Activated naive CD4-positive, alpha-beta T cell treated with anti-CD3 and anti-CD28 coated beads, Interleukin-2, amount 50 U/mL, for 16 hours (primary cell): ENCODE results near the gene FCHSD1.
"Not testable (repeated sequence)": the region's sequence is repeated elsewhere in the genome, so short reads cannot be mapped to it uniquely, and the experiment has no call there.

Experiments used
- DNase-seq: peaks from one replicate; pipeline ENCODE4 v3.0.0-alpha.2; 2020

FCHSD1 gene

GRCh38 chr5:141615991-141616720 is 35.1 kb downstream of the FCHSD1 start:
- peak; percentile 23 for DNase-seq

GRCh38 chr5:141613344-141613743 is 37.9 kb downstream of the FCHSD1 start:
- no peak for DNase-seq

GRCh38 chr5:141611289-141611688 is 39.9 kb downstream of the FCHSD1 start:
- no peak for DNase-seq

DNA sequence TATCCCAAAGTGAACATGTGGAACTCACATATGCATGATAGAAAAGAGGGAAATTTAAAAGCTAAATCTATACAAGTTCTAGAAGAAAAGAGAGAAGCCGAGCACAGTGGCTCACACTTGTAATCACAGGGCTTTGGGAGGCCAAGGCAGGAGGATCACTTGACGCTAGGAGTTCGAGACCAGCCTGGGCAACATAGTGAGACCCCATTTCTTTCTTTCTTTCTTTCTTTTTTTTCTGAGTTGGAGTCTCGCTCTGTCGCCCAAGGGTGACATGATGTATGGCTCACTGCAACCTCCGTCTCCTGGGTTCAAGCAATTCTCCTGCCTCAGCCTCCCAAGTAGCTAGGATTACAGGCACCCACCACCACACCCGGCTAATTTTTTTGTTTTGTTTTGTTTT is 41.3 kb downstream of the FCHSD1 start:
- not testable (repeated sequence) for DNase-seq

- no peak for DNase-seq
Measured at GRCh38 chr5:141609044-141609443, 42.2 kb downstream of the FCHSD1 start.

DNA sequence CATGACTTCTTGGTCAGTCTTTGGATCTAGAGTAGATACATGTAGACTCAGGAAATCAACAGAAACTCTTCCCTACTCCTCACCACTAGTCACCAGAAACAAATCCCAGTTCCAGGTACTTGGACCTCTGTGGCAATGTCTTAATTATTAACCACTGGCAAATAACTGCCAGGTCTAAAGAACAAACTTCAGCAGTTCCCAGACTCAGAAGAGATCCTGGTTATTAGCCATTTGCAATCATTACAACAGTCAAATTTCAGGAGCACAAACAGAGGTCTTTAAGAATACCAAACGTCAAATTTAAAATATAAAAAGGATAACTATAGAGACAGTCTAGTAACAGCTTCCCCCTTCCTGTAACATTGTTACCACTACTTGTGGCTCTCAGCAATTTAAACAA is 42.7 kb downstream of the FCHSD1 start:
- no peak for DNase-seq

DNA sequence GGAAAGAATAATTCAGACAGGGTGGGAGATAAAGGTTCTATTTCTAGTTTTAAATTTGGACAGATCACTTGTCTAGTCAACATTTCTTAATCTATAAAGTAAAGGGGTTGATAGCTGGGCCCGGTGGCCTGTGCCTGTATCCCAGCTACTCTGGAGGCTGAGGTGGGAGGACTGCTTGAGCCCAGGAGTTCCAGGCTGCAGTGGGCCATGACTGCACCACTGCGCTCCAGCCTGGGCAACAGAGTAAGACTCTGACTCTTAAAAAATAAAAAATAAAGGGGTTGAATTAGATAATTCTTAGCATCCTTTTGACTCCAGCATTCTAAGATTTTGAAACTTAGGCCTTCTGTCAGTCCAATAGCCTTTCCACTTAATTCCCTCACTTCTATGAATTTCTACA is 43.2 kb downstream of the FCHSD1 start:
- no peak for DNase-seq

DNA sequence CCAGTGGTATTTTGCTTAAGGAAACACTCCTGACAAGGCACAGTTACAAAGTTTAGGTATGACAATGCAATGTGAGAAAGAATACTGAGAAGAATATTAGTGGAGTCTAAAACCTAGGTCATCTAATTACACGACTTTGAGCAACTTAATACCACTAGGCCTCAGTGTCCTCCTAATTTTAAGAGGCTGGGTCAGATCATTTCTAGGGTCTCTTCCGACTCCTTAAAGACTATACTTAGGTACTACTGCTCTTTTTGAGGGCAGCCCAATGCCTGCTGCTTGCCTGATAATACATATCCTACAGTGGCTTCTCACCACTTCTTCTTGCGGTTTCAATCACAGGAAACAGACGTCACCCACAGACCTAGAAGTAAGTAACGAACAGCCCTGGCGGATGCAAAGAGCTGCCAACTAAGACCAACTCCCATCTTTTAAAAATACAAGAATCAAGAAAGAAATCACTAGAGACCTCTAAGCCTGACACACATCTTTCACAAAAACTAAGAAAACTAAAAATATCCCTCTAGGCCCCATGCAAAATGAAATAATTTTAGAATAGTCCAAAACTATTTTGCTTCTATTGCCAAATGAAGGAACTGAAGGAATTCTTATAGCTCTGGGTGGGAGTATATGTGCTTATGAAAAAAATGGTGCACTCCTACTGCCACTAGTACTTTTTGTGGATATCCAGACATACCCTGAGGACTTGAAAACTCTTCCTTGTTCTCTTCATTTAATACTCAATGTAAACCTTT is 45.5 kb downstream of the FCHSD1 start:
- peak; percentile 50 for DNase-seq

DNA sequence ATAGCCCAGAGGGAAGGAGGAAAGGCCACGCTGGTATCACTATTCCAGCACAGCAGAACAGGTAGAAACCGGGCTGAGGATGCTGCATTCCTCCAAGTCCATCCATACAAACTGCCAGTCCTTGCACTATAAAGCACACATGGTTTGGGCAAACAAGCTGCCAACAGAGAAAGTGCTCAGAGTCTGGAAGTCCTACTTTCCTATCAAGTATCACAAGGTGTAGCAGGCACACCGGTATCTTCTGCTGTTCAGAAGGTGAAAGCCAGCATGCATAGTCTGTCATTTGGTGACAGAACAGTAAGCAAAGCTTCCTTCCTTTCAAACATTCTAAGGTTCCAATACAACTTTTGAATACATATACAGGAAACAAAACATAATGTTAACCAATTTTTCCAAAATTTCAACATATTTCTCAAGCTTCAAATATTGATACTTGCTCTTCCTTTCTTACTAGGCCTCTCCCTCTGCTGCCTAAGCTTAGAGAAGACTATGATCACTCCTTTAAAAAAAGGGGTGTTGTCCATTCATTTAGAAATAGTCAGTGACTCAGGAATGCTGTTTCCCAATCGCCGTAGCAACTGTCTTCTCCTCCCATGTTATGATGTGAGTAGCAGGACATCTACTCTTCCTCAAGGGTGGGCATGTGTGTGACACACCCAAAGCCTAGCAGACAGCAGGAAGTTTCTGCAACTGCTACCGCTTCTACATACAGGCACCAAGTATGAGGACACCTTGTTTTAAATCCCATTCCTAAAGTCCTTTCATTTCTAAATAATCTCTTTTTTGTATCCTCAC is 47.1 kb downstream of the FCHSD1 start:
- no peak for DNase-seq

DNA sequence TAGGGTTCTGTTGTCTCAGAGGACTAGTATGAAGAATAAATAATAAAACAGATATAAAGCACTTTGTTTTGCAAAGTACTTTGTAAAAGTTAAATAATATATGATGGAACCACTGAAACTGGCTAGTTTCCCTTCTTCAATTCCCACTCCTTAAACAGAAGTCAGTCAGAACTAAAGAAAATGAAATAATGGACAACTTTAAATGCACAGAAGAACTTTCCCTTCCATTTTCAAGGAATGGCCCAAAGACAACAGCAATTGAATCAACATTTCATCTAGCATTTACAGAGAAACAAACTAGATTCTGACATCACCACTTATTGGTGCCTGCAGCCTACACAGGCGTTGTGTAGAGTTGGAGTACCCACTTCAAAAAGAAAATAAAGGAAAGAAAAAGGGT is 48.6 kb downstream of the FCHSD1 start:
- no peak for DNase-seq

DNA sequence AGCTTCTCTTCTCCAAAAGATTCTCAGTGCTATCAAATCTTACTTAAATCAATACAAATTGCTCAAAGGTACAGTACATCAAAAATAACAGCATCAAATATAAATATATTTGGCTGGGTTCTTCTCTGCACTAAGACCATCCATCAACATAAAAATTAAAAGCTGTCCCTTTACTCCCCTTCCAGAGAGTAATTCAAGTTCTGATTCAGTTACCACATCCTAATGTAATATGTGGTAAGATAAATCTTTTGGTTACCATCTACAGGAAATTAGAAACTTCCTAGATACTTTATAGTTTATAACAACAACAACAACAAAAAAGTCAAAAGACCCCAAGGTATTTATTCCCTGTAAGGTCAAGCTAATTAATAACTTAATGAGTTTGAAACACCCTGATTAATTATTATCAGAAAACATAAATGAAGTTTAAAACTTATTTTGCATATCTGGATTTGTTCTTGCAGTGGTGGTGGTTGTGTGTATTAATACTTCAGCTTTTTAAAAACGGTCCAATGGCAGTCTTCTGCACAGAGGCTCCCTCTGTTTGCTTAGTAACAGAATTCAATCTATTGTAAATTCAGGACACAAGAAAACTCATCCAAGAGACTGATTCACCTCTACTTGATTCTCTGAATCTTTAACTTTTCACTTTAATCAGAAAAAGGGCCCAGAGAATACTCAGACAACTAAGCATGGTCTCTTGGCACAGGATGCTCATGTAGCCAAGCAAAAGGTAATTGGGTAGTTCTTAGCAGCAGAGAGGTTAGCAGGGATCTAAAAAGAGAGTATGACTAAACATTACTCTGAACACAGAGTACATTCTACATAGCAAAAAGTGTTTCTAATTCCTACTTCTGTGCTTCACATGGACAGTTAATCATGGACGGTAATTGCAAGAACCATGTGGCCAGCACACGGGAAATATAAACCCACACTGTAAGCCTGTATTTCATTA is 52.5 kb downstream of the FCHSD1 start:
- DNase-seq = no peak

DNA sequence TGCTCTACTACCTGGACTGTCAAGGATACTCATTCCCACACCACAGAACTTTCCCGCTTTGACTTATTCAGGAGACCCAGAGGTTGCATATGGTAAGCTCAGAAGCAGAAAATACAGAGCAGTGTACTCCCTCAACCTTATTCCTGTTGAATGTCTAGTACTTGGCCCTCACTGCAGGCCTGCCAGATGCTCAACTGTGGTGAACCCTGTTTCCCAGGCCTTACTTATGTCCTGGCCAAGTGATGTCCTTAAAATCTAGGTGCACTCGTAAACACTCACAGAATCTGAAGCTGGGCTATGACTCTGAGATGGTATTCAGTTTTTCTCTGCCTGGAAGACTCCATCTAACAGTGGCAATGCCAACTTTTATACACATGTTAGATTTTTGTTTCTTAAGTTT is 53.4 kb downstream of the FCHSD1 start:
- no peak for DNase-seq

DNA sequence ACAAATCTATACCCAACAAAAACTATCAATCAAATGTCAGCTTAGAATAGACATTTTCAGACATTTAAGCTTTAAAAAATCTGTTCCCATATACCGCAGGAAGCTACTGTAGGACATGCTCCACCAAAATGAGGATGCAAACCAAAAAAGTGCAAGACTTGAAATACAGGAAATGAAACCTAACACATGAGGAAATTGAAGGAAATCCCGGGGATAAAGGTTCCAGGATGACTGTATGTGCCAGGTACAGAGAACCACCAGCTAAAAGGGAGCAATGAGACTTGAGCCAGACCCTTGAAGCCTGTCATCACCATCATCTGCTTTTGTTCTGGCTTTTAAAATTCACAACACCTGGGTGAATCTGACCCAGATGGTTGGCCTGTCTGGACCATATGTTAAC is 53.8 kb downstream of the FCHSD1 start:
- no peak for DNase-seq

- DNase-seq = no peak
Measured at GRCh38 chr5:141596867-141597266, 54.4 kb downstream of the FCHSD1 start.

DNA sequence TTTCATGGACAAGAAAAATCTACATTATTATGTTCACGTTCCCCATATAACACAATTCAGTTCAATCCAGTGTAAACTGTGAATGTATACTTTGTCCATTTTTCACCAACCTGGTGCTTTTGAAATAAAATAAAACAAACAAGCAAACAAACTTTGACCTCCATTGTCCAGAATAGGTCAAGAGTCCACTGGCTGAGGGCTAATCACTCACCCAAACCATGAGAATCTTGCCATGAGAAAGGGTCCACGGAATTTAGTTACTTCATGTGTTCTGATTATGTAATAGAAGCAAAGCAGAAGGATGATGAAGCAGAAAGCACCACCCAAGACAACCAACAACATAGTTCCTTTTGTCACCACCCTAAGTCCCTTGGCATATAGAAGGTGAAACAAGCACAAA is 61.1 kb downstream of the FCHSD1 start:
- no peak for DNase-seq
